Neural cell (in vitro differentiated cells): ENCODE measurements around the gene FOXO3. TPM values are rescaled to one million over a fixed set of nuclear protein-coding genes. Genes with fewer than 3 reads are reported as not detected.
"Not testable (repeated sequence)": the region's sequence is repeated elsewhere in the genome, so short reads cannot be mapped to it uniquely, and the experiment has no call there.

Experiments used
- H2AFZ ChIP-seq: fragments of 200-600, 300-800 bp; sonication (generic), shearing (Covaris generic); 2 replicates; pipeline ENCODE4 v1.6.0; 2014; ENCODE audit warnings: low read depth, mild to moderate bottlenecking, antibody characterized with exemption, low read length, moderate library complexity
- H3F3A ChIP-seq: fragments of 200-600 bp; shearing (Covaris generic); 2 replicates; pipeline ENCODE4 v1.6.1; 2016; ENCODE audit warnings: mild to moderate bottlenecking, moderate library complexity, mixed read lengths, antibody characterized with exemption, low read length; ENCODE audit not compliant: insufficient read depth, poor library complexity, severe bottlenecking
- H3K27ac ChIP-seq: fragments of 200-600, 300-800 bp; sonication (generic), shearing (Covaris generic); 2 replicates; pipeline ENCODE4 v1.5.1; 2014; ENCODE audit warnings: mild to moderate bottlenecking, low read length, moderate library complexity
- H3K27me3 ChIP-seq: fragments of 300-800, 200-600 bp; sonication (generic), shearing (Covaris generic); 2 replicates; pipeline ENCODE4 v1.6.0; 2014; ENCODE audit warnings: mild to moderate bottlenecking, low read depth, low read length, moderate library complexity; ENCODE audit not compliant: insufficient read depth
- H3K36me3 ChIP-seq: fragments of 300-800, 200-600 bp; sonication (generic), shearing (Covaris generic); 2 replicates; pipeline ENCODE4 v1.5.1; 2014; ENCODE audit warnings: mild to moderate bottlenecking, antibody characterized with exemption, low read length, moderate library complexity; ENCODE audit not compliant: insufficient read depth
- H3K4me2 ChIP-seq: fragments of 300-800, 200-600 bp; sonication (generic), shearing (Covaris generic); 2 replicates; pipeline ENCODE4 v1.6.0; 2014; ENCODE audit warnings: mild to moderate bottlenecking, low read length
- H3K4me3 ChIP-seq: fragments of 300-800, 200-600 bp; sonication (generic), shearing (Covaris generic); 2 replicates; pipeline ENCODE4 v1.5.1; 2014; ENCODE audit warnings: mild to moderate bottlenecking, low read length, moderate library complexity
- H3K79me2 ChIP-seq: fragments of 200-600 bp; shearing (Covaris generic); replicated peaks from 2 replicates; pipeline ENCODE4 v1.6.0; 2014; ENCODE audit warnings: mild to moderate bottlenecking, low read length, moderate library complexity; ENCODE audit not compliant: insufficient read depth
- H3K9ac ChIP-seq: fragments of 300-800, 200-600 bp; sonication (generic), shearing (Covaris generic); 2 replicates; pipeline ENCODE4 v1.6.1; 2016; ENCODE audit warnings: mild to moderate bottlenecking, low read length, mixed read lengths
- H3K9me2 ChIP-seq: fragments of 200-600 bp; shearing (Covaris generic); 2 replicates; pipeline ENCODE4 v1.6.1; 2016; ENCODE audit warnings: mild to moderate bottlenecking, low read length, mixed read lengths; ENCODE audit not compliant: insufficient read depth
- H3K9me3 ChIP-seq: fragments of 200-600, 300-800 bp; sonication (generic), shearing (Covaris generic); 2 replicates; pipeline ENCODE4 v1.6.1; 2016; ENCODE audit warnings: mild to moderate bottlenecking, mixed run types, low read length, moderate library complexity, mixed read lengths
- H4K20me1 ChIP-seq: fragments of 200-600 bp; shearing (Covaris generic); 2 replicates; pipeline ENCODE4 v1.6.1; 2016; ENCODE audit warnings: mild to moderate bottlenecking, mixed run types; ENCODE audit not compliant: insufficient read depth
- EP300 ChIP-seq: fragments of 450-650 bp; conservative IDR thresholded peaks from 2 replicates; pipeline ENCODE4 v1.6.1; 2014; ENCODE audit warnings: antibody characterized with exemption, mild to moderate bottlenecking, moderate library complexity; ENCODE audit not compliant: poor library complexity, severe bottlenecking
- EZH2 ChIP-seq: fragments of 200-600, 300-800 bp; shearing (Covaris generic), sonication (generic); IDR thresholded peaks from 2 replicates; pipeline ENCODE4 v1.6.1; 2014; ENCODE audit warnings: antibody characterized with exemption, low read length, borderline replicate concordance, mild to moderate bottlenecking; ENCODE audit not compliant: insufficient read depth, poor library complexity, severe bottlenecking
- MXI1 ChIP-seq: fragments of 450-650 bp; conservative IDR thresholded peaks from 2 replicates; pipeline ENCODE4 v1.6.1; 2014; ENCODE audit warnings: antibody characterized with exemption, mild to moderate bottlenecking; ENCODE audit not compliant: poor library complexity, severe bottlenecking
- POLR2AphosphoS5 ChIP-seq: IDR thresholded peaks from 2 replicates; pipeline ENCODE4 v1.6.1; 2012
- RAD21 ChIP-seq: fragments of 450-650 bp; conservative IDR thresholded peaks from 2 replicates; pipeline ENCODE4 v1.6.1; 2014; ENCODE audit warnings: antibody characterized with exemption, mild to moderate bottlenecking, moderate library complexity
- SMC3 ChIP-seq: fragments of 450-650 bp; conservative IDR thresholded peaks from 2 replicates; pipeline ENCODE4 v1.6.1; 2014; ENCODE audit warnings: antibody characterized with exemption, mild to moderate bottlenecking, moderate library complexity; ENCODE audit not compliant: poor library complexity
- TAF1 ChIP-seq: IDR thresholded peaks from 2 replicates; pipeline ENCODE4 v1.6.1; 2012; ENCODE audit warnings: low read depth
- polyA plus RNA-seq: library from polyadenylated mRNA; depleted of rRNA; stranded (reverse); fragments of >200 nt; gene quantifications from 2 replicates; pipeline ENCODE4 v1.2.3, GENCODE V29; 2014
- TF ChIP-seq, protein P1 (sequence below): fragments of 450-650 bp; IDR thresholded peaks from 2 replicates; pipeline ENCODE4 v1.5.1; 2014; ENCODE audit warnings: antibody characterized with exemption, mild to moderate bottlenecking, moderate library complexity; ENCODE audit not compliant: poor library complexity, severe bottlenecking
- TF ChIP-seq, protein P2 (sequence below): IDR thresholded peaks from 2 replicates; pipeline ENCODE4 v1.6.1; 2012; ENCODE audit warnings: borderline replicate concordance

FOXO3 gene
- polyA plus RNA-seq, 1 donor from 2014 or later, result 21.3 TPM

GRCh38 chr6:108535114-108535742 lies 25.5 kb upstream of the FOXO3 start:
- no peaks in the 10 kb centered on the region for H3K27me3 ChIP-seq
- no peaks in the 10 kb centered on the region for H3F3A ChIP-seq
- no peak overlapping the region for H3K4me3 ChIP-seq
- no peak overlapping the region for H3K27ac ChIP-seq
- no peaks in the 10 kb centered on the region for H3K9me3 ChIP-seq
- TF ChIP-seq, protein P1, sequence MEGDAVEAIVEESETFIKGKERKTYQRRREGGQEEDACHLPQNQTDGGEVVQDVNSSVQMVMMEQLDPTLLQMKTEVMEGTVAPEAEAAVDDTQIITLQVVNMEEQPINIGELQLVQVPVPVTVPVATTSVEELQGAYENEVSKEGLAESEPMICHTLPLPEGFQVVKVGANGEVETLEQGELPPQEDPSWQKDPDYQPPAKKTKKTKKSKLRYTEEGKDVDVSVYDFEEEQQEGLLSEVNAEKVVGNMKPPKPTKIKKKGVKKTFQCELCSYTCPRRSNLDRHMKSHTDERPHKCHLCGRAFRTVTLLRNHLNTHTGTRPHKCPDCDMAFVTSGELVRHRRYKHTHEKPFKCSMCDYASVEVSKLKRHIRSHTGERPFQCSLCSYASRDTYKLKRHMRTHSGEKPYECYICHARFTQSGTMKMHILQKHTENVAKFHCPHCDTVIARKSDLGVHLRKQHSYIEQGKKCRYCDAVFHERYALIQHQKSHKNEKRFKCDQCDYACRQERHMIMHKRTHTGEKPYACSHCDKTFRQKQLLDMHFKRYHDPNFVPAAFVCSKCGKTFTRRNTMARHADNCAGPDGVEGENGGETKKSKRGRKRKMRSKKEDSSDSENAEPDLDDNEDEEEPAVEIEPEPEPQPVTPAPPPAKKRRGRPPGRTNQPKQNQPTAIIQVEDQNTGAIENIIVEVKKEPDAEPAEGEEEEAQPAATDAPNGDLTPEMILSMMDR, result no peak
- TF ChIP-seq RAD21, result no peak
- TF ChIP-seq, protein P2, sequence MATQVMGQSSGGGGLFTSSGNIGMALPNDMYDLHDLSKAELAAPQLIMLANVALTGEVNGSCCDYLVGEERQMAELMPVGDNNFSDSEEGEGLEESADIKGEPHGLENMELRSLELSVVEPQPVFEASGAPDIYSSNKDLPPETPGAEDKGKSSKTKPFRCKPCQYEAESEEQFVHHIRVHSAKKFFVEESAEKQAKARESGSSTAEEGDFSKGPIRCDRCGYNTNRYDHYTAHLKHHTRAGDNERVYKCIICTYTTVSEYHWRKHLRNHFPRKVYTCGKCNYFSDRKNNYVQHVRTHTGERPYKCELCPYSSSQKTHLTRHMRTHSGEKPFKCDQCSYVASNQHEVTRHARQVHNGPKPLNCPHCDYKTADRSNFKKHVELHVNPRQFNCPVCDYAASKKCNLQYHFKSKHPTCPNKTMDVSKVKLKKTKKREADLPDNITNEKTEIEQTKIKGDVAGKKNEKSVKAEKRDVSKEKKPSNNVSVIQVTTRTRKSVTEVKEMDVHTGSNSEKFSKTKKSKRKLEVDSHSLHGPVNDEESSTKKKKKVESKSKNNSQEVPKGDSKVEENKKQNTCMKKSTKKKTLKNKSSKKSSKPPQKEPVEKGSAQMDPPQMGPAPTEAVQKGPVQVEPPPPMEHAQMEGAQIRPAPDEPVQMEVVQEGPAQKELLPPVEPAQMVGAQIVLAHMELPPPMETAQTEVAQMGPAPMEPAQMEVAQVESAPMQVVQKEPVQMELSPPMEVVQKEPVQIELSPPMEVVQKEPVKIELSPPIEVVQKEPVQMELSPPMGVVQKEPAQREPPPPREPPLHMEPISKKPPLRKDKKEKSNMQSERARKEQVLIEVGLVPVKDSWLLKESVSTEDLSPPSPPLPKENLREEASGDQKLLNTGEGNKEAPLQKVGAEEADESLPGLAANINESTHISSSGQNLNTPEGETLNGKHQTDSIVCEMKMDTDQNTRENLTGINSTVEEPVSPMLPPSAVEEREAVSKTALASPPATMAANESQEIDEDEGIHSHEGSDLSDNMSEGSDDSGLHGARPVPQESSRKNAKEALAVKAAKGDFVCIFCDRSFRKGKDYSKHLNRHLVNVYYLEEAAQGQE, result no peak
- no peak for TF ChIP-seq EP300
- no peak for TF ChIP-seq EZH2
- no peak for TF ChIP-seq TAF1
- TF ChIP-seq MXI1, result no peak
- TF ChIP-seq POLR2AphosphoS5, result no peak
- TF ChIP-seq SMC3, result no peak
- no peaks in the 10 kb centered on the region for H3K79me2 ChIP-seq
- H4K20me1 ChIP-seq, result no peaks in the 10 kb centered on the region
- no peaks in the 10 kb centered on the region for H3K36me3 ChIP-seq
- H3K4me2 ChIP-seq, result no peak overlapping the region
- H2AFZ ChIP-seq, result no peak overlapping the region
- no peak overlapping the region for H3K9ac ChIP-seq
- no peaks in the 10 kb centered on the region for H3K9me2 ChIP-seq

GRCh38 chr6:108535920-108536535 lies 24.7 kb upstream of the FOXO3 start:
- H3K4me2 ChIP-seq, H3K27ac ChIP-seq: not testable (repeated sequence)

More at GRCh38 chr6:108535920-108536535, 24.7 kb upstream of the FOXO3 start:
- H3K36me3 ChIP-seq, H3K79me2 ChIP-seq, H3K27me3 ChIP-seq, H3F3A ChIP-seq, H3K9ac ChIP-seq, H3K9me3 ChIP-seq, H2AFZ ChIP-seq, H3K4me3 ChIP-seq, H3K9me2 ChIP-seq, H4K20me1 ChIP-seq: not testable (repeated sequence)
